Endodermal cell (in vitro differentiated cells): ENCODE measurements around the gene PRSS21. TPM values are rescaled to one million over a fixed set of nuclear protein-coding genes. Genes with fewer than 3 reads are reported as not detected.

ENCODE experiments used
- DNase-seq: peaks from one replicate; pipeline ENCODE4 v3.0.0-alpha.2; 2017
- H3K27ac ChIP-seq: 2 replicates; pipeline ENCODE4 v1.5.1; 2013; ENCODE audit warnings: mild to moderate bottlenecking, low read depth, low read length, moderate library complexity
- H3K27me3 ChIP-seq: 2 replicates; pipeline ENCODE4 v1.6.1; 2013; ENCODE audit warnings: mild to moderate bottlenecking, low read length, moderate library complexity; ENCODE audit not compliant: insufficient read depth, control insufficient read depth, poor library complexity, severe bottlenecking
- H3K36me3 ChIP-seq: 2 replicates; pipeline ENCODE4 v1.7.0; 2013; ENCODE audit warnings: mild to moderate bottlenecking, low read length, moderate library complexity; ENCODE audit not compliant: control insufficient read depth, insufficient read depth
- H3K4me1 ChIP-seq: one replicate; pipeline ENCODE4 v1.7.0; 2013; ENCODE audit warnings: low read length; ENCODE audit not compliant: control insufficient read depth, insufficient read depth
- H3K4me3 ChIP-seq: 2 replicates; pipeline ENCODE4 v1.5.1; 2013; ENCODE audit warnings: mild to moderate bottlenecking, low read length, moderate library complexity
- H3K9ac ChIP-seq: 2 replicates; pipeline ENCODE4 v1.6.1; 2013; ENCODE audit warnings: mild to moderate bottlenecking, low read length, moderate library complexity; ENCODE audit not compliant: poor library complexity, severe bottlenecking; ENCODE audit errors: extremely low read depth
- H3K9me3 ChIP-seq: 2 replicates; pipeline ENCODE4 v1.6.1; 2013; ENCODE audit warnings: mild to moderate bottlenecking, low read length, moderate library complexity; ENCODE audit not compliant: control insufficient read depth
- H3K27ac Mint-ChIP-seq: 2 replicates; pipeline ENCODE4 v1.8.0; 2020; ENCODE audit warnings: mixed read lengths
- H3K27me3 Mint-ChIP-seq: 2 replicates; pipeline ENCODE4 v1.8.0; 2021; ENCODE audit warnings: mild to moderate bottlenecking, mixed read lengths; ENCODE audit not compliant: insufficient read depth
- H3K36me3 Mint-ChIP-seq: 2 replicates; pipeline ENCODE4 v1.8.0; 2020; ENCODE audit warnings: low read depth, mixed read lengths
- H3K4me1 Mint-ChIP-seq: 2 replicates; pipeline ENCODE4 v1.8.0; 2020; ENCODE audit warnings: mixed read lengths
- H3K4me3 Mint-ChIP-seq: 2 replicates; pipeline ENCODE4 v1.8.0; 2020; ENCODE audit warnings: mild to moderate bottlenecking, moderate library complexity, mixed read lengths
- H3K9me3 Mint-ChIP-seq: 2 replicates; pipeline ENCODE4 v1.8.0; 2020; ENCODE audit warnings: mild to moderate bottlenecking, mixed read lengths
- WGBS, 2 experiments: methylation state at CpG; one replicate each; pipeline versions ENCODE4 v1.1.5 to v1.1.7; 2013; ENCODE audit warnings: missing lambda C conversion rate in 2 of 2, mixed read lengths in 1 of 2; ENCODE audit not compliant: insufficient coverage in 1 of 2, insufficient read length in 1 of 2; 5-methylcytosine and 5-hydroxymethylcytosine counted together
- total RNA-seq, 2 donors: library from RNA; stranded (reverse); fragmentation: NEBNext Ultra II Directional in 1 of 2; extraction: Animal tissue kit (Norgen Biotek cat#: 25700) in 1 of 2; gene quantifications; 2 replicates in 1 of 2; 3 replicates in 1 of 2; pipeline ENCODE4 v1.2.1, GENCODE V29; 2021
- TF ChIP-seq, protein P1 (sequence below): fragments of 200-600 bp; sonication (generic); conservative IDR thresholded peaks from 2 replicates; pipeline ENCODE4 v1.5.0; 2021; ENCODE audit warnings: antibody characterized with exemption, mild to moderate bottlenecking

PRSS21 gene
- total RNA-seq, 2 donors from 2014 or later = not detected

DNA sequence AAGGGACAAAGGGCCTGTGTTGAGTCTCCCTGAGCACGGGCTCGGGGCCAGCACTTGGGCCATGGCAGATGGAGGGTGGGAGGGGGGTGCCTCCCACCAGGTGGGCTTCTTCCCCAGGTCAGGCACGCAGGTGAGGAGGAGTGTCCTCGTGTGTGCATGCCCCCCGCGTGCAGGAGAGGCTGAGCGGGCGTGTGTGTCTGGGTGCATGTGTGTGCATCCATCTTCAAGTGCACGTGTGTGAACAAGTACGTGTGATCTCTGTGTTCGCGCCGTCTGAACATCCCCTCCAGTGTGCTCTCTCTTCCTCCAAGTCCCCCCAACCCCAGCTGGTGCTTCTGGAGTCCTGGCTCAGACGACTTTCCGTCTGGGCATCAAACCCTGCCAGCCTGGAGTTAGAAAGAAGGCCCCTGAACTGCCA is 10.3 kb downstream of the PRSS21 start:
- no peaks in the 10 kb centered on the region for H3K27me3 Mint-ChIP-seq

DNA sequence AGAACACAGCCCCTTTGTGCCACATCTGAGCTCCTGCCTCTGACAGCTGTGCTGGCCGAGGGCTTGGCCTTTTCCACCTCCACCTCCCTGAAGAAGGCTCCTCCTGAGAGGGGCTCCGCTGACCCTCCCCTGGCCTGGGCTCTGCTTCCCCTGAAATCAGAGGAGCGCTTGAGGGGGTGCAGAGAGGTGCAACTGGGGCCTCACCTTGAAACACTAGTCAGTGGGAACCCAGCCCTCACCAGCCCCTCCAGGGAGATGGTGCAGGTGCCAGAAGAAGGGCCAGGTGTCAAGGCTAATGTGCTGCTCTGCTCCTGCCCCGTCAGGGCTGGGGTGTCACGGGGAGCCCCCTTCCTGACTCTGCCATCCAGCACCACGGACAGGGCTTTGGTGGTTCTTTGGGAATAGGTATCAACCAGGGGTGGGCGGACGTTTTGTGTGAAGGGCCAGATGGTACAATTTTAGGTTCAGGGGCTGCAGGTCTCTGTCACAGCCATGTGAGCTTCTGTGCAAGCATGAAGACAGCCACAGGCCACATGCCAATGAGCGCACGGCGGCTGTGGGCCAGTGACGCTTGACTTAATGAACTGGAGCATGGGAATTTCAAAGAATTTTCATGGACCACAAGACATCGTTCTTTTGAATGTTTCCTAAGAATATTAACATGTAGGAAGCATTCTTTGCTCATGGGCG is 10.9 kb downstream of the PRSS21 start:
- Mint-ChIP-seq H3K4me3 (no peak overlapping the region), H3K36me3 (no peaks in the 10 kb centered on the region), H3K4me1 (no peaks in the 10 kb centered on the region), H3K27me3 (no peaks in the 10 kb centered on the region), H3K27ac (no peak overlapping the region), H3K9me3 (no peaks in the 10 kb centered on the region)
- Histone ChIP-seq H3K27ac (no peak overlapping the region), H3K9ac (no peak overlapping the region), H3K27me3 (no peaks in the 10 kb centered on the region), H3K36me3 (no peaks in the 10 kb centered on the region), H3K9me3 (no peaks in the 10 kb centered on the region), H3K4me3 (no peak overlapping the region), H3K4me1 (no peaks in the 10 kb centered on the region)
- WGBS, 2 experiments = 80 to 85% methylated on average over 11 to 14 of the region's 14 CpGs
- TF ChIP-seq, protein P1, sequence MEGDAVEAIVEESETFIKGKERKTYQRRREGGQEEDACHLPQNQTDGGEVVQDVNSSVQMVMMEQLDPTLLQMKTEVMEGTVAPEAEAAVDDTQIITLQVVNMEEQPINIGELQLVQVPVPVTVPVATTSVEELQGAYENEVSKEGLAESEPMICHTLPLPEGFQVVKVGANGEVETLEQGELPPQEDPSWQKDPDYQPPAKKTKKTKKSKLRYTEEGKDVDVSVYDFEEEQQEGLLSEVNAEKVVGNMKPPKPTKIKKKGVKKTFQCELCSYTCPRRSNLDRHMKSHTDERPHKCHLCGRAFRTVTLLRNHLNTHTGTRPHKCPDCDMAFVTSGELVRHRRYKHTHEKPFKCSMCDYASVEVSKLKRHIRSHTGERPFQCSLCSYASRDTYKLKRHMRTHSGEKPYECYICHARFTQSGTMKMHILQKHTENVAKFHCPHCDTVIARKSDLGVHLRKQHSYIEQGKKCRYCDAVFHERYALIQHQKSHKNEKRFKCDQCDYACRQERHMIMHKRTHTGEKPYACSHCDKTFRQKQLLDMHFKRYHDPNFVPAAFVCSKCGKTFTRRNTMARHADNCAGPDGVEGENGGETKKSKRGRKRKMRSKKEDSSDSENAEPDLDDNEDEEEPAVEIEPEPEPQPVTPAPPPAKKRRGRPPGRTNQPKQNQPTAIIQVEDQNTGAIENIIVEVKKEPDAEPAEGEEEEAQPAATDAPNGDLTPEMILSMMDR = no peak
- peak; percentile 75 for DNase-seq

More for the DNA sequence above, 10.3 kb downstream of the PRSS21 start:
- H3K4me3 ChIP-seq = no peak overlapping the region
- H3K9ac ChIP-seq = no peak overlapping the region
- WGBS, 2 experiments = 90 to 92% methylated on average over 9 to 15 of the region's 15 CpGs
- H3K9me3 Mint-ChIP-seq = no peaks in the 10 kb centered on the region
- H3K9me3 ChIP-seq = no peaks in the 10 kb centered on the region
- H3K27ac ChIP-seq = no peak overlapping the region
- H3K36me3 ChIP-seq = no peaks in the 10 kb centered on the region
- H3K4me1 Mint-ChIP-seq = no peaks in the 10 kb centered on the region
- no peak overlapping the region for H3K4me3 Mint-ChIP-seq
- H3K27me3 ChIP-seq = no peaks in the 10 kb centered on the region
- TF ChIP-seq, protein P1 = no peak
- DNase-seq = peak; percentile 36
- H3K4me1 ChIP-seq = no peaks in the 10 kb centered on the region
- H3K27ac Mint-ChIP-seq = no peak overlapping the region
- H3K36me3 Mint-ChIP-seq = no peaks in the 10 kb centered on the region

DNA sequence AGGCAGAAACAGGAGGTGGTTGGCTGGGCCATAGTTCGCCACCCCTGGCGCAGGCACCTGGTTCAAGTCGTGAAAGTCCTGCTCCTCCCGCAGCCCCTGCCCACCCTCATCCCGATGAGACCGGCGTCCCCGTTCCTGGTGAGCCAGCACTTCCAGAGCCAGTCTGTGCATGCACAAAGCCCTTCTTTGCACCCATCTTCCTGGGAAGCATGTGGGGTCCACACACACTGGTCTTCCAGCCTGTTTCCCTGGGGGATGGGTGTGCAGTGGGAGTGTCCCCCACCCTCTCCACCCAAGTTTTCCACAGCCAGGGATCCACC is 11.4 kb downstream of the PRSS21 start:
- Histone ChIP-seq H3K27me3 (no peaks in the 10 kb centered on the region), H3K9ac (no peak overlapping the region), H3K4me3 (no peak overlapping the region), H3K4me1 (no peaks in the 10 kb centered on the region), H3K9me3 (no peaks in the 10 kb centered on the region), H3K36me3 (no peaks in the 10 kb centered on the region), H3K27ac (no peak overlapping the region)
- DNase-seq = no peak
- Mint-ChIP-seq H3K27me3 (no peaks in the 10 kb centered on the region), H3K4me1 (no peaks in the 10 kb centered on the region), H3K9me3 (no peaks in the 10 kb centered on the region), H3K36me3 (no peaks in the 10 kb centered on the region), H3K27ac (no peak overlapping the region), H3K4me3 (no peak overlapping the region)
- WGBS, 2 experiments = 94 to 97% methylated on average over 4 to 8 of the region's 8 CpGs
- TF ChIP-seq, protein P1 = no peak
